Endothelial cell (in vitro differentiated cells): ENCODE measurements around the gene DYNLRB2. TPM values are rescaled to one million over a fixed set of nuclear protein-coding genes. Genes with fewer than 3 reads are reported as not detected.

ENCODE experiments used
- DNase-seq: peaks from one replicate; pipeline ENCODE4 v3.0.0; 2021; ENCODE audit warnings: low spot score
- H3K27ac Mint-ChIP-seq: one replicate; pipeline ENCODE4 v1.8.0; 2021; ENCODE audit warnings: mixed read lengths, inconsistent platforms; ENCODE audit not compliant: unreplicated experiment
- H3K27me3 Mint-ChIP-seq: one replicate; pipeline ENCODE4 v1.8.0; 2021; ENCODE audit warnings: mild to moderate bottlenecking, moderate library complexity, mixed read lengths, inconsistent platforms; ENCODE audit not compliant: unreplicated experiment
- H3K36me3 Mint-ChIP-seq: one replicate; pipeline ENCODE4 v1.8.0; 2021; ENCODE audit warnings: mild to moderate bottlenecking, low read depth, mixed read lengths, inconsistent platforms; ENCODE audit not compliant: unreplicated experiment
- H3K4me1 Mint-ChIP-seq: one replicate; pipeline ENCODE4 v1.8.0; 2021; ENCODE audit warnings: mild to moderate bottlenecking, mixed read lengths, inconsistent platforms; ENCODE audit not compliant: unreplicated experiment
- H3K4me3 Mint-ChIP-seq: one replicate; pipeline ENCODE4 v1.8.0; 2021; ENCODE audit warnings: mild to moderate bottlenecking, mixed read lengths, inconsistent platforms; ENCODE audit not compliant: unreplicated experiment
- H3K9me3 Mint-ChIP-seq: one replicate; pipeline ENCODE4 v1.8.0; 2021; ENCODE audit warnings: mixed read lengths, inconsistent platforms; ENCODE audit not compliant: unreplicated experiment
- total RNA-seq: library from RNA; stranded (reverse); fragmentation: NEBNext Ultra II Directional; extraction: Animal tissue kit (Norgen Biotek cat#: 25700); gene quantifications from one replicate; pipeline ENCODE4 v1.2.1, GENCODE V29; 2021; ENCODE audit not compliant: unreplicated experiment
- TF ChIP-seq, protein P1 (sequence below): fragments of 200-600 bp; sonication (generic); IDR thresholded peaks from one replicate; pipeline ENCODE4 v1.5.0; 2021; ENCODE audit warnings: antibody characterized with exemption; ENCODE audit not compliant: unreplicated experiment

Gene DYNLRB2
- total RNA-seq, 1 donor from 2014 or later: not detected

DNA sequence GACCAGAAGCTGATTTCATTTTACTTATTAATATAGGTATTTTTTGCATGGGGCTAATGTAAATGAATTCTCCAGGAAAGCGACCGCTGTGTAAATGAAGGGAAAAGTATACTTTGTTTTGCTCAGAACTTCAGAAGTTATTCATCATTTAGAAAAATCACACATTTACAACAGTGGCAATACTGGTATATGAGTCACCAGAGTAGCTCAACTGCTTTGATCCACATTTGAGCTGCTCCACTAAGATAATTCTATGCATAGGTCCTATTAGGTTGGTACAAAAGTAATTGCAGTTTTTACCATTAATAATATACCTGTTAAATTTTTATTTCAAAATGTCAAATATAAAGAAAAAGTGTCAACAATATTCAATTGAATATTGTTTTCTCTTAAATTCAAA is 22.9 kb upstream of the DYNLRB2 start:
- Mint-ChIP-seq H3K36me3 (no peaks in the 10 kb centered on the region), H3K27me3 (peaks cover 2% of the 10 kb centered on the region), H3K27ac (no peak overlapping the region), H3K9me3 (no peaks in the 10 kb centered on the region), H3K4me3 (no peak overlapping the region), H3K4me1 (no peaks in the 10 kb centered on the region)
- DNase-seq: no peak
- TF ChIP-seq, protein P1, sequence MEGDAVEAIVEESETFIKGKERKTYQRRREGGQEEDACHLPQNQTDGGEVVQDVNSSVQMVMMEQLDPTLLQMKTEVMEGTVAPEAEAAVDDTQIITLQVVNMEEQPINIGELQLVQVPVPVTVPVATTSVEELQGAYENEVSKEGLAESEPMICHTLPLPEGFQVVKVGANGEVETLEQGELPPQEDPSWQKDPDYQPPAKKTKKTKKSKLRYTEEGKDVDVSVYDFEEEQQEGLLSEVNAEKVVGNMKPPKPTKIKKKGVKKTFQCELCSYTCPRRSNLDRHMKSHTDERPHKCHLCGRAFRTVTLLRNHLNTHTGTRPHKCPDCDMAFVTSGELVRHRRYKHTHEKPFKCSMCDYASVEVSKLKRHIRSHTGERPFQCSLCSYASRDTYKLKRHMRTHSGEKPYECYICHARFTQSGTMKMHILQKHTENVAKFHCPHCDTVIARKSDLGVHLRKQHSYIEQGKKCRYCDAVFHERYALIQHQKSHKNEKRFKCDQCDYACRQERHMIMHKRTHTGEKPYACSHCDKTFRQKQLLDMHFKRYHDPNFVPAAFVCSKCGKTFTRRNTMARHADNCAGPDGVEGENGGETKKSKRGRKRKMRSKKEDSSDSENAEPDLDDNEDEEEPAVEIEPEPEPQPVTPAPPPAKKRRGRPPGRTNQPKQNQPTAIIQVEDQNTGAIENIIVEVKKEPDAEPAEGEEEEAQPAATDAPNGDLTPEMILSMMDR: no peak

DNA sequence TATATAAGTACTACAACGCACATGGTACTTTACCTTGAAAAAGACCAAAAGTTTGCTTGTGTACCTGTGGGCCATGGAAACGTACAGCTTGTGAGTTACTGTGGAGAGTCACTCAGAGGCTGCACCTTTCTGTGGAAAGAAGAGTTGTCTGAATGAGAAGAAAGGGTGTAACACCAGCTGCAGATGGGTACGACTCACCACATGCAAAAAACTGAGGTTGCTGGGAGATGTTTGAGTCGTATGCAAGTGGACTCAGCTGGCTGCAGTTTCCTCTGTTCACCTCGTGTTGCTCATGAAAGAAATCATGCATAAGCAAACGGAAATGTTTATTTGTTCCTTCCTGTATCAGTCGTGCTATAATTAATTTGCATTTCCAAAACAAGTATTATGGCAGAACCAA is 22.4 kb upstream of the DYNLRB2 start:
- H3K4me3 Mint-ChIP-seq: no peak overlapping the region
- H3K9me3 Mint-ChIP-seq: no peaks in the 10 kb centered on the region
- no peaks in the 10 kb centered on the region for H3K36me3 Mint-ChIP-seq
- H3K27me3 Mint-ChIP-seq: peaks cover 2% of the 10 kb centered on the region
- no peaks in the 10 kb centered on the region for H3K4me1 Mint-ChIP-seq
- H3K27ac Mint-ChIP-seq: no peak overlapping the region
- no peak for DNase-seq
- TF ChIP-seq, protein P1: no peak

DNA sequence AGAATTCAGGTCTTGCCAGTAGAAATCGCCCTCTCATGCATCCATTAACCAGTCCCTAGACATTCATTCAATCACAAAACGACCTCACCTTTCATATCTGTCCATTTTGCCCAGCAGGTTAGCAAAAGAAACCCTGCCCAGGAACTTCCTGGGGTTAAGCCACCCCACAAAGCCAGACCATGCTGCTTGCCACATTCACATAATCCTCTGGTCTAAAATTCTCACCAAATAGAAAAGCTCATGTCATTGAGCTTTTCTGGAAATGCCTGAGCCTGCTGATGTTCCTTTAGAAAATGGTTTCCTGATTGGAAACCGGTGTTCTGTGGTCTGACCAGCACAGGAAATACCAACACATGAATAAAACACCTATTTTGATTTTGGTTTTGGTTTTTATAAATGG is 21.6 kb upstream of the DYNLRB2 start:
- Mint-ChIP-seq H3K27me3 (peaks cover 2% of the 10 kb centered on the region), H3K4me3 (no peak overlapping the region), H3K4me1 (no peaks in the 10 kb centered on the region), H3K36me3 (no peaks in the 10 kb centered on the region), H3K27ac (no peak overlapping the region), H3K9me3 (no peaks in the 10 kb centered on the region)
- TF ChIP-seq, protein P1: no peak
- DNase-seq: no peak

DNA sequence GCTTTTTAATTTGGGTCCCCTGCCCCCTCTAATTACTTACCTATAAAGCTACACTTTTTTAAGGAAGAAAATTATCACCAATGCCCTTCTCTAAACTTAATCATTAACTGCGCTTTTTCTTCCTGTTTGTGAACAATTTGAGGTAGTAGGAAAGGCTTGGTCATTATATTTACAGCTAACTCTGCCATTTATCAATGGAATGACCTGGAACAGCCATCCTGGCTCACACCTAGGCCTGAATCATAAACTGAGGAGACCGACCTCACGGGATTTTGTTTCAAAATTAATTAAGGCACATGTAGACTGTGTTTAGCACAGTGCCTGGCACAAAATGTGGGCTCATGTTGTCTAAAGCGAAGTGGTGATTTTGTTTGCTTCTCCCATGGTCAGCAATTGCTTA is 15.4 kb upstream of the DYNLRB2 start:
- Mint-ChIP-seq H3K4me1 (no peaks in the 10 kb centered on the region), H3K36me3 (no peaks in the 10 kb centered on the region), H3K9me3 (no peaks in the 10 kb centered on the region), H3K27me3 (peaks cover 2% of the 10 kb centered on the region), H3K27ac (no peak overlapping the region), H3K4me3 (no peak overlapping the region)
- DNase-seq: no peak
- TF ChIP-seq, protein P1: no peak

DNA sequence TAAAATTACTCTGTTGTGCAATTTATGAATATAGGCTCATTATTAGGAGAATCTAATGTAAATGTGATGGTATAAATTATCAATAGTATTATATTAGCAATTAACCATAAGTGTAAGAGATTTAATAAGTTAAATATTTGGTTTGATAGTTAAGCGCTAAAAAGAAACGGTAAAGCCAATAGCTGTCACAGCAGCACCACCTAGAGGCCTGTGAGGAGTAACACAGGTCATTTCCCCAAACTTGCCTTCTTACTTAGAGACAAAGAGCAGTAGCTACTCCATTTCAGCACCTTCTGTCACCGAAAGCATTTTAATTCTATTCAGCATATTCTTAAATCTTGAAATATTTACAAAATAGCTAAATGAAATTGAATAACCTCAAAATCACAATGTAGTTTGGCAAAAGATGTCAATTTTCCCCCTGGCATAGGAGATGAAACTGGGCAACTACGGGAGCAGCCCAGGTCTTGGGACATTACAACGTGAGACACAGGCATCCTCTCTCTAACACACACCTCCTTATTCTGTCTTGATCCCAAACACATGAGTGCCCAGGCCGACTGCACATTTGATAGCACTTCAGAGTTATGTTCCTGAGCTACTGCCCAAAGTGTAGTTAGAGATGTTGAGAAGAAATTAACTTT is 14.3 kb upstream of the DYNLRB2 start:
- H3K9me3 Mint-ChIP-seq: no peaks in the 10 kb centered on the region
- no peak overlapping the region for H3K4me3 Mint-ChIP-seq
- peaks cover 2% of the 10 kb centered on the region for H3K27me3 Mint-ChIP-seq
- peak; percentile 64 for DNase-seq
- no peak overlapping the region for H3K27ac Mint-ChIP-seq
- H3K36me3 Mint-ChIP-seq: no peaks in the 10 kb centered on the region
- TF ChIP-seq, protein P1: peak; percentile 75
- H3K4me1 Mint-ChIP-seq: no peaks in the 10 kb centered on the region
